K562 (cell line): ENCODE data around the gene PREP. TPM values are rescaled to one million over a fixed set of nuclear protein-coding genes. Genes with fewer than 3 reads are reported as not detected.

ENCODE experiments used
- ARID1B ChIP-seq: fragments of 450-650 bp; IDR thresholded peaks from 2 replicates; pipeline ENCODE4 v1.6.1; 2016; ENCODE audit warnings: antibody characterized with exemption, mild to moderate bottlenecking, inconsistent platforms
- BRCA1 ChIP-seq, 2 experiments: fragments of 450-650 bp in 1 of 2; sonication (generic) in 1 of 2; formaldehyde crosslinking in 1 of 2; IDR thresholded peaks; 2 replicates each; pipeline versions ENCODE4 v1.5.0 to v1.6.1; 2017 to 2020; ENCODE audit warnings: mild to moderate bottlenecking in 1 of 2, missing genetic modification reagents in 1 of 2
- CHD1 ChIP-seq: fragments of 200-600 bp; sonication (generic); IDR thresholded peaks from one replicate; pipeline ENCODE4 v1.6.1; 2012; ENCODE audit warnings: mild to moderate bottlenecking, moderate library complexity, low read length, inconsistent platforms
- ELF1 ChIP-seq: fragments of 200-800 bp; sonication (Bioruptor generic); IDR thresholded peaks from 2 replicates; pipeline ENCODE4 v1.6.1; 2016; ENCODE audit warnings: missing genetic modification characterization, missing compliant biosample characterization
- HOMEZ ChIP-seq: fragments of 250-450 bp; sonication (Bioruptor Pico); IDR thresholded peaks from 2 replicates; pipeline ENCODE4 v1.4.0; 2020; ENCODE audit warnings: mild to moderate bottlenecking, moderate library complexity
- MCM3 ChIP-seq: fragments of 450-650 bp; IDR thresholded peaks from 2 replicates; pipeline ENCODE4 v1.6.1; 2016
- NBN ChIP-seq: fragments of 450-650 bp; IDR thresholded peaks from 2 replicates; pipeline ENCODE4 v1.6.1; 2016; ENCODE audit warnings: low read depth, mild to moderate bottlenecking
- OTX1 ChIP-seq: fragments of 450-650 bp; formaldehyde crosslinking; IDR thresholded peaks from 2 replicates; pipeline ENCODE4 v1.4.0; 2022; ENCODE audit warnings: mild to moderate bottlenecking
- PBX2 ChIP-seq, 2 experiments: IDR thresholded peaks in 1 of 2; conservative IDR thresholded peaks in 1 of 2; 2 replicates each; pipeline ENCODE4 v1.6.1; 2016; ENCODE audit warnings: low read depth in 2 of 2, mild to moderate bottlenecking in 1 of 2, missing compliant biosample characterization in 1 of 2, missing genetic modification characterization in 1 of 2, moderate library complexity in 1 of 2
- PHB2 ChIP-seq: fragments of 450-650 bp; IDR thresholded peaks from 2 replicates; pipeline ENCODE4 v1.6.1; 2017; ENCODE audit warnings: low read depth
- POLR2B ChIP-seq: fragments of 450-650 bp; IDR thresholded peaks from 2 replicates; pipeline ENCODE4 v1.6.1; 2018; ENCODE audit warnings: low read depth; ENCODE audit not compliant: partially characterized antibody
- RAD51 ChIP-seq: fragments of 450-650 bp; IDR thresholded peaks from 2 replicates; pipeline ENCODE4 v1.7.1; 2016; ENCODE audit warnings: low read depth, mild to moderate bottlenecking, borderline replicate concordance
- RCOR1 ChIP-seq, 2 experiments: IDR thresholded peaks; 2 replicates each; pipeline ENCODE4 v1.6.1; 2012; ENCODE audit warnings: low read depth in 2 of 2, low read length in 2 of 2, borderline replicate concordance in 1 of 2, improper control_type of control experiment in 1 of 2
- STAT5A ChIP-seq: IDR thresholded peaks from 2 replicates; pipeline ENCODE4 v1.6.1; 2012; ENCODE audit warnings: low read length, inconsistent platforms, borderline replicate concordance
- TFAM ChIP-seq: fragments of 250-450 bp; sonication (Bioruptor Pico); conservative IDR thresholded peaks from 2 replicates; pipeline ENCODE4 v1.5.0; 2021; ENCODE audit warnings: mild to moderate bottlenecking, moderate library complexity
- ZNF175 ChIP-seq: fragments of 200-800 bp; sonication (Bioruptor generic); IDR thresholded peaks from 2 replicates; pipeline ENCODE4 v1.6.1; 2016; ENCODE audit warnings: low read depth, mild to moderate bottlenecking, missing genetic modification characterization, missing compliant biosample characterization
- ZNF408 ChIP-seq: fragments of 250-450 bp; sonication (Bioruptor Pico); IDR thresholded peaks from 2 replicates; pipeline ENCODE4 v1.4.0; 2020; ENCODE audit warnings: low read depth, mild to moderate bottlenecking, moderate library complexity
- ZNF592 ChIP-seq: fragments of 450-650 bp; IDR thresholded peaks from 2 replicates; pipeline ENCODE4 v1.6.1; 2017; ENCODE audit warnings: antibody characterized with exemption, mild to moderate bottlenecking
- ZSCAN32 ChIP-seq: fragments of 450-650 bp; formaldehyde crosslinking; IDR thresholded peaks from 2 replicates; pipeline ENCODE4 v1.4.0; 2020; ENCODE audit warnings: mild to moderate bottlenecking, moderate library complexity
- polyA plus RNA-seq, 8 experiments: library from polyadenylated mRNA; depleted of rRNA in 4 of 8; stranded (reverse) in 5 of 8; unstranded in 3 of 8; fragments of >200 nt; fragmentation: Nextera tagmentation in 2 of 8; fragmentation: Illumina TruSeq in 1 of 8; extraction: Ambion mirVana in 2 of 8; extraction: Trizol in 1 of 8; gene quantifications; 2 replicates each; pipeline versions ENCODE4 v1.2.1 to v1.2.3, GENCODE V29; 2011 to 2014; ENCODE audit warnings: inconsistent platforms in 1 of 8, missing spikeins in 1 of 8
- total RNA-seq, 7 experiments: library from RNA; depleted of rRNA in 6 of 7; stranded (reverse); fragments of >200 nt in 6 of 7; fragmentation: Illumina TruSeq in 2 of 7; extraction: Trizol in 2 of 7; gene quantifications; 2 replicates each; pipeline versions ENCODE4 v1.2.1 to v1.2.3, GENCODE V29; 2011 to 2021; ENCODE audit warnings: low replicate concordance in 1 of 7

The PREP gene
- total and polyA plus RNA-seq, 9 of the 15 experiments (the other 6 are each of a cell fraction or from before 2014, with no cell fraction given), result 14.1 to 60.8 (median 28.3) TPM

GRCh38 chr6:105402939-105403935, at the start of gene PREP (continued):
- no peak for TF ChIP-seq PBX2 (CRISPR knock-in tag; IDR thresholded peaks at IDR 0.05; ENCODE audit: low read depth)
- peak; percentile 75 for TF ChIP-seq PBX2 (tag; conservative IDR thresholded peaks at IDR 0.05; ENCODE audit: low read depth)
- TF ChIP-seq POLR2B, result no peak
- no peak for TF ChIP-seq BRCA1 (IDR thresholded peaks at IDR 0.05)
- no peak for TF ChIP-seq BRCA1 (CRISPR knock-in tag; IDR thresholded peaks at IDR 0.05)
- no peak for TF ChIP-seq ZNF408 (CRISPR knock-in tag)
- TF ChIP-seq STAT5A, result no peak
- no peak for TF ChIP-seq HOMEZ (CRISPR knock-in tag)
- TF ChIP-seq TFAM, result no peak
- TF ChIP-seq PHB2, result no peak
- TF ChIP-seq ARID1B, result no peak
- peak; percentile 55; the same call in 1 of the 2 replicates for TF ChIP-seq NBN
- no peak for TF ChIP-seq MCM3
- TF ChIP-seq RCOR1 (IDR thresholded peaks at IDR 0.05; ENCODE audit: borderline replicate concordance in 1 of 2, low read depth in 2 of 2, low read length in 2 of 2), result peak in 1 of 2 experiments; percentile 71; a peak in 2 of 4 replicates
- TF ChIP-seq CHD1, result no peak
- TF ChIP-seq ELF1 (tag), result peak; percentile 72; the same call in 1 of the 2 replicates
- TF ChIP-seq ZSCAN32 (CRISPR knock-in tag), result no peak
- TF ChIP-seq RAD51, result no peak
- no peak for TF ChIP-seq OTX1 (CRISPR knock-in tag)
- no peak for TF ChIP-seq ZNF175 (CRISPR knock-in tag)
- no peak for TF ChIP-seq ZNF592
